Lower leg skin (tissue), 4 donors: ENCODE data around the gene ATF6. TPM values are rescaled to one million over a fixed set of nuclear protein-coding genes. Genes with fewer than 3 reads are reported as not detected.

ENCODE experiments used
- DNase-seq, 2 donors: peaks; one replicate each; pipeline ENCODE4 v3.0.0-alpha.2; 2019; ENCODE audit warnings: low spot score in 2 of 2
- H3K4me3 ChIP-seq: fragments of 200-600 bp; sonication (generic); 2 replicates; pipeline ENCODE4 v1.5.1; 2017; ENCODE audit warnings: mild to moderate bottlenecking, low read depth; ENCODE audit not compliant: poor library complexity, severe bottlenecking
- CTCF ChIP-seq, 3 donors: fragments of 450-650 bp; IDR thresholded peaks; one replicate each; pipeline ENCODE4 v1.5.1; 2016; ENCODE audit warnings: antibody characterized with exemption in 3 of 3, mild to moderate bottlenecking in 3 of 3, moderate library complexity in 2 of 3
- POLR2A ChIP-seq, 2 donors: fragments of 450-650 bp; IDR thresholded peaks; one replicate each; pipeline ENCODE4 v1.6.1; 2016 to 2017; ENCODE audit warnings: antibody characterized with exemption in 2 of 2, mild to moderate bottlenecking in 1 of 2, moderate library complexity in 1 of 2
- WGBS, 2 donors: methylation state at CpG; one replicate each; pipeline ENCODE4 v1.1.5; 2018; 5-methylcytosine and 5-hydroxymethylcytosine counted together
- intact Hi-C: fragments of 100-400 bp; cut with DNase I; formaldehyde crosslinking; loops from one replicate; pipeline ENCODE4 v1.15.0; 2023; ENCODE audit warnings: low total_unique reads
- total RNA-seq, 4 donors: library from RNA; depleted of rRNA; stranded (reverse); fragments of >200 nt; gene quantifications; one replicate each; pipeline ENCODE4 v1.1.0, GENCODE V29; 2016

The ATF6 gene
- total RNA-seq, 4 donors from 2014 or later = 28.7 to 33.5 (median 31.2) TPM

DNA sequence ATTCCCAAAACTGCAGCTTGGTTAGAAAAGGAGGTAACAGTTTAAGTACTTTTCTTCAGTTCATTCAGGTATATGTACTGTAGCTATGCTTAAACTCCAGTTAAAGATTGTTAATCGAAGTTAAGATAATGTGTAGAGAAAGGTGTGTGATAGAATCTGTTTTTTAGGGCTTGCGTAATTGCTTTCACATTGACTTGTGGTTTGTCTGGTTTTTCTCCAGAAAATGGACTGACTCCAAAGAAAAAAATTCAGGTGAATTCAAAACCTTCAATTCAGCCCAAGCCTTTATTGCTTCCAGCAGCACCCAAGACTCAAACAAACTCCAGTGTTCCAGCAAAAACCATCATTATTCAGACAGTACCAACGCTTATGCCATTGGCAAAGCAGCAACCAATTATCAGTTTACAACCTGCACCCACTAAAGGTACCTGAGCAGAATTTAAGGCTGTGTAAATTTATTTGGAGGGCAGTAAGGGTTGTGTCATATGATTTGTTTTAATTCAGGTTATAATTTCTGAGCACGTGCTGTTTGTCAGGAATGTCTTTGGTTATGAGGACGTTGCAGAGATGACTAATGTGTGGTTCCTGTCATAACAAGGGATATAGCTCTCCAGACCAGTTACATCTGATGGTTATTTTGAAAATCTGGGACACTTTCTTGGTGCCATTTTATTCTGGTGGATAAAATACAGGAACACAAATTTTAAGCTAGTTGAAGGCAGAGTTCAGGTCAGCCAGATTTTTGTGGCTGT, 26.0 kb downstream of the ATF6 start:
- intact Hi-C loops = no loop called here
- TF ChIP-seq POLR2A (IDR thresholded peaks at IDR 0.05) (no peak), CTCF (IDR thresholded peaks at IDR 0.05) (no peak)
- no peak for DNase-seq
- H3K4me3 ChIP-seq = no peak overlapping the region
- 69 to 74% methylated on average over 5 of the region's 5 CpGs for WGBS, 2 donors

GRCh38 chr1:161792740-161793139, 26.6 kb downstream of the ATF6 start:
- no peak for DNase-seq
- no peak for TF ChIP-seq CTCF (IDR thresholded peaks at IDR 0.05)
- TF ChIP-seq POLR2A (IDR thresholded peaks at IDR 0.05) = no peak
- WGBS, 2 donors = 35 to 41% methylated on average over 3 of the region's 3 CpGs
- intact Hi-C loops = no loop called here
- H3K4me3 ChIP-seq = no peak overlapping the region

GRCh38 chr1:161799792-161800191, 33.7 kb downstream of the ATF6 start:
- TF ChIP-seq POLR2A (IDR thresholded peaks at IDR 0.05) (no peak), CTCF (IDR thresholded peaks at IDR 0.05) (no peak)
- no peak for DNase-seq
- no peak overlapping the region for H3K4me3 ChIP-seq
- WGBS, 2 donors = 97 to 100% methylated on average over 1 of the region's 1 CpG
- intact Hi-C loops = loop anchor here (5.0 kb wide), 1 partner anchor 238 kb away; no protein-coding TSS in a partner anchor

DNA sequence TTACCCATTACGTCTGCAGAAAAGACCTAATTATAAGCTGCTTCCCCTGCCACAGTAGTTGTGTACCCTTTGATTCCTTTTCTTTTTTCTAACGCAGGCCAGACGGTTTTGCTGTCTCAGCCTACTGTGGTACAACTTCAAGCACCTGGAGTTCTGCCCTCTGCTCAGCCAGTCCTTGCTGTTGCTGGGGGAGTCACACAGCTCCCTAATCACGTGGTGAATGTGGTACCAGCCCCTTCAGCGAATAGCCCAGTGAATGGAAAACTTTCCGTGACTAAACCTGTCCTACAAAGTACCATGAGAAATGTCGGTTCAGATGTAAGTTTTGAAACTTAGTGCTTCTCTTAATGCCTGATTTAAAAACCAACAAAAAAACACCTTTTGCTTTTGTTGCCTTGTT, 35.8 kb downstream of the ATF6 start:
- 71 to 74% methylated on average over 7 of the region's 7 CpGs for WGBS, 2 donors
- no peak for DNase-seq
- H3K4me3 ChIP-seq = no peak overlapping the region
- no peak for TF ChIP-seq POLR2A (IDR thresholded peaks at IDR 0.05)
- TF ChIP-seq CTCF (IDR thresholded peaks at IDR 0.05) = no peak
- intact Hi-C loops = no loop called here

DNA sequence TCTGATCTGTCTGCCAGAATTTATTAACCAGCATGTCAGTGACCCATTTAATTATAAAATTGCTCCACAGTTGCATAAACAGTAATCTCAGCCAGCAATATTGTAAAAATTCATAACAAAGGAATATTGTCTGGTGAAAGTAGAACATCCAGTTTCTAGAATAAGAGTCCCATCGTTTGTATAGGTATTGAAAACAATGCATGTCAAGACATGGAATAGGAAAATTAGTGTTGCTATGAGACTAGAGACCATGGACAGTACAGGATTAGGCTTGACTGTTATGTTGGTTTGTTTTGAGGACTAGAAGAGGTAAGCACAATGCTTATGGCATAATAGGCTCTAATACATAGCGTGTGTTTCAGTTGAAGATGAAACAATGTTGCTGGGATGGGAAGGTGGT, 37.1 kb downstream of the ATF6 start:
- intact Hi-C loops = no loop called here
- no peak for DNase-seq
- H3K4me3 ChIP-seq = no peak overlapping the region
- 46 to 50% methylated on average over 2 of the region's 2 CpGs for WGBS, 2 donors
- no peak for TF ChIP-seq CTCF (IDR thresholded peaks at IDR 0.05)
- TF ChIP-seq POLR2A (IDR thresholded peaks at IDR 0.05) = no peak
